Breast epithelium (tissue), 3 donors: ENCODE results near the gene TTI1.

Source experiments
- CTCF ChIP-seq, 3 donors: fragments of 450-650 bp; IDR thresholded peaks; one replicate each; pipeline ENCODE4 v1.5.1; 2016 to 2017; ENCODE audit warnings: antibody characterized with exemption in 3 of 3, mild to moderate bottlenecking in 3 of 3, moderate library complexity in 3 of 3
- POLR2A ChIP-seq: fragments of 450-650 bp; IDR thresholded peaks from one replicate; pipeline ENCODE4 v1.6.1; 2016; ENCODE audit warnings: antibody characterized with exemption, mild to moderate bottlenecking, moderate library complexity

DNA sequence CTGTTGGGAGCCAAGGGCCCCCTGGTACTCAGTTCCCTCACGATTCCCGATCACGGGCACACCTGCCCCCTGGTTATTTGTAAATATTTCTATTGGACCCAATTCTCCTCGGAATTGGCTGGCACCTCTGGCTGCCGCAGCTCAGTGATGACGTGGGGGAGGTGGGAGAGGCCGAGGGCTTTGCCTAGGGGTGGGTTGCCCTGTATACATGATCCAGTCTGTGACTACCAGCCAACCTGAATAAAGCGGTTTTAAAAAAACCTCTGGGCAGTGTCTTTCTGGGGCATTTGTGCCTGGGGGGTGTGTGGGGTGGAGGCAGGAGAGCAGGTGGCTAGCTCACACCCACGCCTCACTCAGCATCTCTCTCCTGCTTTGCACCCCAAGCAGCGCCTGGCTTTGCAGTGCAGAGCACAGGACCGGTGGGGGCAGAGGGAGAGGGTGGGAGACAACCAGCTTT lies 88.1 kb downstream of the TTI1 start:
- TF ChIP-seq POLR2A (no peak), CTCF (IDR thresholded peaks at IDR 0.05) (no peak)
